ENCODE data around the gene HOXD10. TPM values are rescaled to one million over a fixed set of nuclear protein-coding genes. Genes with fewer than 3 reads are reported as not detected.

HOXD10 gene
- total and polyA plus RNA-seq, 2 of the 13 experiments (the other 11 are each of a cell fraction or from before 2014, with no cell fraction given) = not detected

DNA sequence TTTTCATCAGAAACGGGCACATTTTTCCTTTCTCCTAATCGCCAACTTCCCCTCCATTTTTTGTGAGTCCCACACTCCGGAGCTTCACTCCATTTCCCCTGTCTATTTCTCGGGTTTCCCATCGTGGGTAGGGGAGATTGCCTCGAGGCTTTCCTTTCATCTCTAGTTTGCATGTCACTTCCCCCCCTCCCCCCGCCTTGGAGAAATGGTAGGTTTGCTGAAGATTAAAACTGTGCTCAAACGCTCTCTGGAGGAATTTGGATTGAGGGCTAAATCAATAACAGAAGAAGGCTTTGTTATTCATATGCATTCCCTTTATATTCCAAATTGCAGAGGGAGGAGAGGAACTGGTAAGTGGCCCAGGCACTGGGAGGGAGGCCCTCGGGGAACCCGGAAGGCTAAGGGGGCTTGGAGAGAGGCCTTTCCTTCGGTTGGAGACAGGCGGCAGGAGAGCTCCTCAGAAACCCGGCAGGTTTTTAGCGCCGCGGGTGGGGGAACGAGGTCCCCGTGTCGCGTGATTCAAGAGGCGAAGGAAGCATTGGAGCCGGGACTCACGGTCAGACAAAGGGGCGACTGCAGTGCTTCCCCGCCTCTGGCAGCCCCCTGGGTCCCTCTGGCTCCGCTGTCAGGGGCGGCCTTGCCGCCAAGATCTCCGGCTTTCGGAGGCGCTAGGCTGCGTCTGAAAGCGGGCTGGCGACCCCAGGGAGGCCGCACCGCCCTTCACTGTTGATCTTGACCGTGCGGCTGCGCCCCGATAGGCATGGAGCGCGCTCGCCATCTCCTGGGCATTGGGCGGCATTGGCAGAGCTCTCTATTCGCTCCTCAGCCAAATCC, 19.4 kb upstream of the HOXD10 start (continued):
- TF ChIP-seq, protein P1, sequence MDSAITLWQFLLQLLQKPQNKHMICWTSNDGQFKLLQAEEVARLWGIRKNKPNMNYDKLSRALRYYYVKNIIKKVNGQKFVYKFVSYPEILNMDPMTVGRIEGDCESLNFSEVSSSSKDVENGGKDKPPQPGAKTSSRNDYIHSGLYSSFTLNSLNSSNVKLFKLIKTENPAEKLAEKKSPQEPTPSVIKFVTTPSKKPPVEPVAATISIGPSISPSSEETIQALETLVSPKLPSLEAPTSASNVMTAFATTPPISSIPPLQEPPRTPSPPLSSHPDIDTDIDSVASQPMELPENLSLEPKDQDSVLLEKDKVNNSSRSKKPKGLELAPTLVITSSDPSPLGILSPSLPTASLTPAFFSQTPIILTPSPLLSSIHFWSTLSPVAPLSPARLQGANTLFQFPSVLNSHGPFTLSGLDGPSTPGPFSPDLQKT (CRISPR knock-in tag; IDR thresholded peaks at IDR 0.05; ENCODE audit: borderline replicate concordance) = no peak
- TF ChIP-seq TEAD2 (CRISPR knock-in tag; IDR thresholded peaks at IDR 0.05) (no peak), CAMTA2 (CRISPR knock-in tag; IDR thresholded peaks at IDR 0.05; ENCODE audit: borderline replicate concordance) (no peak), FOSL2 (CRISPR knock-in tag; IDR thresholded peaks at IDR 0.05) (peak; percentile 41; the same call in 1 of the 2 replicates), ZNF430 (CRISPR knock-in tag; IDR thresholded peaks at IDR 0.05) (peak; percentile 62; the same call in 1 of the 2 replicates), ZNF232 (CRISPR knock-in tag; IDR thresholded peaks at IDR 0.05; ENCODE audit: borderline replicate concordance) (peak; percentile 58; the same call in 1 of the 2 replicates), STAG1 (CRISPR knock-in tag; IDR thresholded peaks at IDR 0.05) (peak; percentile 100), ZNF772 (CRISPR knock-in tag; IDR thresholded peaks at IDR 0.05) (peak; percentile 86), THAP11 (CRISPR knock-in tag; IDR thresholded peaks at IDR 0.05) (0 out of 2 replicates have a peak, but pooled peaks have one; percentile 51), PRMT3 (CRISPR knock-in tag; IDR thresholded peaks at IDR 0.05; ENCODE audit: borderline replicate concordance, low read depth) (no peak), RXRA (CRISPR knock-in tag; IDR thresholded peaks at IDR 0.05) (peak; percentile 79), ESRRA (CRISPR knock-in tag; IDR thresholded peaks at IDR 0.05; ENCODE audit: low read depth) (no peak), ZNF160 (CRISPR knock-in tag; IDR thresholded peaks at IDR 0.05) (peak; percentile 33; the same call in 1 of the 2 replicates), SOX13 (IDR thresholded peaks at IDR 0.05) (no peak), SOX13 (CRISPR knock-in tag; conservative IDR thresholded peaks at IDR 0.05 in 1 of 2, IDR thresholded peaks at IDR 0.05 in 1 of 2) (peak in 1 of 2 experiments; percentile 37; a peak in 1 of 4 replicates), ZNF891 (CRISPR knock-in tag; IDR thresholded peaks at IDR 0.05) (peak; percentile 84), ZNF776 (CRISPR knock-in tag; IDR thresholded peaks at IDR 0.05) (peak; percentile 83; the same call in 1 of the 2 replicates), KMT2B (CRISPR knock-in tag; IDR thresholded peaks at IDR 0.05) (0 out of 2 replicates have a peak, but pooled peaks have one; percentile 37), ZNF780A (CRISPR knock-in tag; IDR thresholded peaks at IDR 0.05) (no peak)
- TF ChIP-seq, protein P2, sequence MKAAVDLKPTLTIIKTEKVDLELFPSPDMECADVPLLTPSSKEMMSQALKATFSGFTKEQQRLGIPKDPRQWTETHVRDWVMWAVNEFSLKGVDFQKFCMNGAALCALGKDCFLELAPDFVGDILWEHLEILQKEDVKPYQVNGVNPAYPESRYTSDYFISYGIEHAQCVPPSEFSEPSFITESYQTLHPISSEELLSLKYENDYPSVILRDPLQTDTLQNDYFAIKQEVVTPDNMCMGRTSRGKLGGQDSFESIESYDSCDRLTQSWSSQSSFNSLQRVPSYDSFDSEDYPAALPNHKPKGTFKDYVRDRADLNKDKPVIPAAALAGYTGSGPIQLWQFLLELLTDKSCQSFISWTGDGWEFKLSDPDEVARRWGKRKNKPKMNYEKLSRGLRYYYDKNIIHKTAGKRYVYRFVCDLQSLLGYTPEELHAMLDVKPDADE (CRISPR knock-in tag; IDR thresholded peaks at IDR 0.05) = no peak
- TF ChIP-seq, protein P3, sequence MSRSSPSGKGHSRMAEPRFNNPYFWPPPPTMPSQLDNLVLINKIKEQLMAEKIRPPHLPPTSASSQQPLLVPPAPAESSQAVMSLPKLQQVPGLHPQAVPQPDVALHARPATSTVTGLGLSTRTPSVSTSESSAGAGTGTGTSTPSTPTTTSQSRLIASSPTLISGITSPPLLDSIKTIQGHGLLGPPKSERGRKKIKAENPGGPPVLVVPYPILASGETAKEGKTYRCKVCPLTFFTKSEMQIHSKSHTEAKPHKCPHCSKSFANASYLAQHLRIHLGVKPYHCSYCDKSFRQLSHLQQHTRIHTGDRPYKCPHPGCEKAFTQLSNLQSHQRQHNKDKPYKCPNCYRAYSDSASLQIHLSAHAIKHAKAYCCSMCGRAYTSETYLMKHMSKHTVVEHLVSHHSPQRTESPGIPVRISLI (CRISPR knock-in tag; IDR thresholded peaks at IDR 0.05; ENCODE audit: borderline replicate concordance) = no peak
- TF ChIP-seq, protein P4, sequence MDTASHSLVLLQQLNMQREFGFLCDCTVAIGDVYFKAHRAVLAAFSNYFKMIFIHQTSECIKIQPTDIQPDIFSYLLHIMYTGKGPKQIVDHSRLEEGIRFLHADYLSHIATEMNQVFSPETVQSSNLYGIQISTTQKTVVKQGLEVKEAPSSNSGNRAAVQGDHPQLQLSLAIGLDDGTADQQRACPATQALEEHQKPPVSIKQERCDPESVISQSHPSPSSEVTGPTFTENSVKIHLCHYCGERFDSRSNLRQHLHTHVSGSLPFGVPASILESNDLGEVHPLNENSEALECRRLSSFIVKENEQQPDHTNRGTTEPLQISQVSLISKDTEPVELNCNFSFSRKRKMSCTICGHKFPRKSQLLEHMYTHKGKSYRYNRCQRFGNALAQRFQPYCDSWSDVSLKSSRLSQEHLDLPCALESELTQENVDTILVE (CRISPR knock-in tag; IDR thresholded peaks at IDR 0.05) = peak; percentile 40; the same call in 1 of the 2 replicates
- TF ChIP-seq, protein P5, sequence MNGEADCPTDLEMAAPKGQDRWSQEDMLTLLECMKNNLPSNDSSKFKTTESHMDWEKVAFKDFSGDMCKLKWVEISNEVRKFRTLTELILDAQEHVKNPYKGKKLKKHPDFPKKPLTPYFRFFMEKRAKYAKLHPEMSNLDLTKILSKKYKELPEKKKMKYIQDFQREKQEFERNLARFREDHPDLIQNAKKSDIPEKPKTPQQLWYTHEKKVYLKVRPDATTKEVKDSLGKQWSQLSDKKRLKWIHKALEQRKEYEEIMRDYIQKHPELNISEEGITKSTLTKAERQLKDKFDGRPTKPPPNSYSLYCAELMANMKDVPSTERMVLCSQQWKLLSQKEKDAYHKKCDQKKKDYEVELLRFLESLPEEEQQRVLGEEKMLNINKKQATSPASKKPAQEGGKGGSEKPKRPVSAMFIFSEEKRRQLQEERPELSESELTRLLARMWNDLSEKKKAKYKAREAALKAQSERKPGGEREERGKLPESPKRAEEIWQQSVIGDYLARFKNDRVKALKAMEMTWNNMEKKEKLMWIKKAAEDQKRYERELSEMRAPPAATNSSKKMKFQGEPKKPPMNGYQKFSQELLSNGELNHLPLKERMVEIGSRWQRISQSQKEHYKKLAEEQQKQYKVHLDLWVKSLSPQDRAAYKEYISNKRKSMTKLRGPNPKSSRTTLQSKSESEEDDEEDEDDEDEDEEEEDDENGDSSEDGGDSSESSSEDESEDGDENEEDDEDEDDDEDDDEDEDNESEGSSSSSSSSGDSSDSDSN (CRISPR knock-in tag; IDR thresholded peaks at IDR 0.05) = peak; percentile 53

Measured in HepG2 (cell line).